Calu3 (cell line): ENCODE results near the gene TSHZ1. TPM values are rescaled to one million over a fixed set of nuclear protein-coding genes. Genes with fewer than 3 reads are reported as not detected.

ENCODE experiments used
- BruUV-seq: library from RNA; stranded (reverse); fragments of 400-500 nt; replicated peaks from 2 replicates; lab custom pipeline; 2021; lab: Mats Ljungman, UMichigan
- CTCF ChIA-PET: fragments of 300-600 bp; sonication (Branson Sonifier 250); formaldehyde crosslinking; loops from one replicate; lab custom pipeline; 2022; ENCODE audit warnings: antibody characterized with exemption; lab: Charles Lee
- DNase-seq: peaks from one replicate; pipeline ENCODE4 v3.0.0; 2022
- H3K27ac Mint-ChIP-seq: one replicate; pipeline ENCODE4 v1.8.0; 2022; ENCODE audit warnings: mixed read lengths; ENCODE audit not compliant: unreplicated experiment
- H3K27me3 Mint-ChIP-seq: one replicate; pipeline ENCODE4 v1.8.0; 2022; ENCODE audit warnings: mixed read lengths; ENCODE audit not compliant: unreplicated experiment
- H3K36me3 Mint-ChIP-seq: one replicate; pipeline ENCODE4 v1.8.0; 2022; ENCODE audit warnings: mild to moderate bottlenecking, moderate library complexity, mixed read lengths; ENCODE audit not compliant: insufficient read depth, unreplicated experiment
- H3K4me1 Mint-ChIP-seq: one replicate; pipeline ENCODE4 v1.8.0; 2022; ENCODE audit warnings: mild to moderate bottlenecking, low read depth, mixed read lengths; ENCODE audit not compliant: unreplicated experiment
- H3K4me3 Mint-ChIP-seq: one replicate; pipeline ENCODE4 v1.8.0; 2022; ENCODE audit warnings: mild to moderate bottlenecking, low read depth, moderate library complexity, mixed read lengths; ENCODE audit not compliant: unreplicated experiment
- H3K9me3 Mint-ChIP-seq: one replicate; pipeline ENCODE4 v1.8.0; 2022; ENCODE audit warnings: low read depth, mixed read lengths; ENCODE audit not compliant: unreplicated experiment
- CTCF ChIP-seq: fragments of 200-600 bp; IDR thresholded peaks from one replicate; pipeline ENCODE4 v1.8.0; 2022; ENCODE audit warnings: antibody characterized with exemption; ENCODE audit not compliant: unreplicated experiment
- intact Hi-C: fragments of 100-400 bp; cut with micrococcal nuclease; formaldehyde crosslinking; loops from one replicate; pipeline ENCODE4 v1.10.0; 2022; ENCODE audit not compliant: unreplicated experiment
- total RNA-seq: library from RNA; stranded (reverse); gene quantifications from 2 replicates; pipeline ENCODE4 v1.2.3, GENCODE V29; 2022

TSHZ1 gene
- total RNA-seq, 1 experiment from 2014 or later, result 10.8 TPM

DNA sequence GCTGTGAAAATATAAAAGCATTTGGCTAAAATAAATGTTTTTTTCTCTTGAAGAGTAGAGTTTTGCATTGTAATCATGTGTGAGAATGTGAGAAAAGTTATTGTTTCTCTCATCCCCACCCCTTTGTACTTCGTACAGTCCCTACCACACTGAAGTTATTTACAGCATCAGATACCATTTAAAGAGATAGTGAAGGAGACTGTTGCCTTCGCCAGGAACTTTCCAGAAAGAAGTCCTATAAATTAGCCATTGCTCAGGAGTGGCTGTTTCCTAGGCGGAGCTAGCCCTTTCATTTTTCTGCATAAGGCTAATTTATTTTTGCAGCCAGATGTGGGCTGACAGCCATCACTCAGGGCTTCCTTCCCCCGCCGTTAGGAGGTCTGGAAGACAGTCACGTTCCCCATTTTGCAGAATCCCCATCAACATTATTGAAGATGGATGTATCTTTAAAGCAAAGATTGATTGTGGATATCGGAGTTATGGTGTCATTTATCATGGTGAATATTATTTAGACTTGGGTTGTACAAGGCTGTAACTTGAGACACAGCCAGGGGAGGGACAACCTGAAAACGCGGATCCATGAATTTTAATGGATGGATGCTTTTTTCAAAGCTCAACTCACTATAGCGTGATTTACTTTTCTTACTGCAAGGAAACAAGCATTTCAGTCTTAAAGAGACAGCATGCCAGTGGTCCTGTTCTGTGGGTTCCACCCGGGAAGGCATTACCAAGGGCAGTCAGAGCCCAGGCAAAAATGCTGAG is 17.1 kb downstream of the TSHZ1 start:
- H3K4me1 Mint-ChIP-seq, result peaks cover 16% of the 10 kb centered on the region
- intact Hi-C loops, result no loop called here
- DNase-seq, result no peak
- H3K4me3 Mint-ChIP-seq, result no peak overlapping the region
- no peak overlapping the region for H3K27ac Mint-ChIP-seq
- TF ChIP-seq CTCF, result no peak
- no peaks in the 10 kb centered on the region for H3K27me3 Mint-ChIP-seq
- no TSS peak for BruUV-seq
- no peaks in the 10 kb centered on the region for H3K36me3 Mint-ChIP-seq
- H3K9me3 Mint-ChIP-seq, result no peaks in the 10 kb centered on the region
- CTCF ChIA-PET, result no interaction called here

- TF ChIP-seq CTCF, result no peak
- H3K9me3 Mint-ChIP-seq, result no peaks in the 10 kb centered on the region
- H3K36me3 Mint-ChIP-seq, result no peaks in the 10 kb centered on the region
- no peak overlapping the region for H3K4me3 Mint-ChIP-seq
- DNase-seq, result no peak
- intact Hi-C loops, result no loop called here
- H3K4me1 Mint-ChIP-seq, result peaks cover 16% of the 10 kb centered on the region
- H3K27ac Mint-ChIP-seq, result no peak overlapping the region
- no TSS peak for BruUV-seq
- CTCF ChIA-PET, result interaction anchor here (0.7 kb wide), 1 partner anchor 178 kb away, joined by 3 read pairs; no protein-coding TSS in a partner anchor
- H3K27me3 Mint-ChIP-seq, result no peaks in the 10 kb centered on the region
These were observed 18.4 kb downstream of the TSHZ1 start for GRCh38 chr18:75228967-75229366.

DNA sequence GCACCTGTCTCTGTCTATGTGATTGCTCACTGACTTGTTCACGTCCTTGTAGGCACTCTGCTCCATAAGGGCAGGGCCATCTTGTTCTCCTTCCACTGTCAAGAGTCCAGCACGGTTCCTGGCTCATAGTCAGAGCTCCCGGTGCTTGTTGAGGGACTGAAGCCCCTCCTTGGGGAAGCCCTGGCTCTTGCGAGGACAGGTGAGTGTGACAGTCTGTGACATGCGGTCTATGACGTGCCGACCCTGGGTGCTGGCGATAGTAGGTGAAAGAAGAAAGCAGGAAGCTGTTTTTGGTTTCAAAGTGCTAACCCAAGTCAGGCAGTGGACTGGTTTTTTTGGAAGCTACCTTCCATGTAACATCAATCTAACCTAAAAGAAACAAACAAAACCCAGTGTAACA is 18.8 kb downstream of the TSHZ1 start:
- no peaks in the 10 kb centered on the region for H3K36me3 Mint-ChIP-seq
- intact Hi-C loops, result no loop called here
- CTCF ChIA-PET, result interaction anchor here (0.7 kb wide), 1 partner anchor 177 kb away, joined by 3 read pairs; no protein-coding TSS in a partner anchor
- DNase-seq, result no peak
- no peaks in the 10 kb centered on the region for H3K9me3 Mint-ChIP-seq
- BruUV-seq, result no TSS peak
- H3K4me1 Mint-ChIP-seq, result peaks cover 16% of the 10 kb centered on the region
- no peak overlapping the region for H3K4me3 Mint-ChIP-seq
- no peak for TF ChIP-seq CTCF
- H3K27me3 Mint-ChIP-seq, result no peaks in the 10 kb centered on the region
- H3K27ac Mint-ChIP-seq, result no peak overlapping the region

- CTCF ChIA-PET, result interaction anchor here (1.5 kb wide), 1 partner anchor 18 kb away, joined by 3 read pairs; no protein-coding TSS in a partner anchor
- Mint-ChIP-seq H3K27ac (no peak overlapping the region), H3K36me3 (no peaks in the 10 kb centered on the region), H3K9me3 (no peaks in the 10 kb centered on the region), H3K27me3 (no peaks in the 10 kb centered on the region), H3K4me3 (no peak overlapping the region), H3K4me1 (peaks cover 16% of the 10 kb centered on the region)
- intact Hi-C loops, result no loop called here
- TF ChIP-seq CTCF, result no peak
- BruUV-seq, result no TSS peak
- DNase-seq, result no peak
These were observed 19.8 kb downstream of the TSHZ1 start for GRCh38 chr18:75230163-75231052.
